HG03575 (cell line): ENCODE data around the gene GNA12.

ENCODE experiments used
- ATAC-seq: cut with Tn5 transposase; IDR thresholded peaks from one replicate; pipeline ENCODE4 v1.9.1; 2021; ENCODE audit not compliant: unreplicated experiment, insufficient number of reproducible peaks, low FRiP score; ENCODE audit errors: extremely low read depth

Gene GNA12, protein sequence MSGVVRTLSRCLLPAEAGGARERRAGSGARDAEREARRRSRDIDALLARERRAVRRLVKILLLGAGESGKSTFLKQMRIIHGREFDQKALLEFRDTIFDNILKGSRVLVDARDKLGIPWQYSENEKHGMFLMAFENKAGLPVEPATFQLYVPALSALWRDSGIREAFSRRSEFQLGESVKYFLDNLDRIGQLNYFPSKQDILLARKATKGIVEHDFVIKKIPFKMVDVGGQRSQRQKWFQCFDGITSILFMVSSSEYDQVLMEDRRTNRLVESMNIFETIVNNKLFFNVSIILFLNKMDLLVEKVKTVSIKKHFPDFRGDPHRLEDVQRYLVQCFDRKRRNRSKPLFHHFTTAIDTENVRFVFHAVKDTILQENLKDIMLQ

DNA sequence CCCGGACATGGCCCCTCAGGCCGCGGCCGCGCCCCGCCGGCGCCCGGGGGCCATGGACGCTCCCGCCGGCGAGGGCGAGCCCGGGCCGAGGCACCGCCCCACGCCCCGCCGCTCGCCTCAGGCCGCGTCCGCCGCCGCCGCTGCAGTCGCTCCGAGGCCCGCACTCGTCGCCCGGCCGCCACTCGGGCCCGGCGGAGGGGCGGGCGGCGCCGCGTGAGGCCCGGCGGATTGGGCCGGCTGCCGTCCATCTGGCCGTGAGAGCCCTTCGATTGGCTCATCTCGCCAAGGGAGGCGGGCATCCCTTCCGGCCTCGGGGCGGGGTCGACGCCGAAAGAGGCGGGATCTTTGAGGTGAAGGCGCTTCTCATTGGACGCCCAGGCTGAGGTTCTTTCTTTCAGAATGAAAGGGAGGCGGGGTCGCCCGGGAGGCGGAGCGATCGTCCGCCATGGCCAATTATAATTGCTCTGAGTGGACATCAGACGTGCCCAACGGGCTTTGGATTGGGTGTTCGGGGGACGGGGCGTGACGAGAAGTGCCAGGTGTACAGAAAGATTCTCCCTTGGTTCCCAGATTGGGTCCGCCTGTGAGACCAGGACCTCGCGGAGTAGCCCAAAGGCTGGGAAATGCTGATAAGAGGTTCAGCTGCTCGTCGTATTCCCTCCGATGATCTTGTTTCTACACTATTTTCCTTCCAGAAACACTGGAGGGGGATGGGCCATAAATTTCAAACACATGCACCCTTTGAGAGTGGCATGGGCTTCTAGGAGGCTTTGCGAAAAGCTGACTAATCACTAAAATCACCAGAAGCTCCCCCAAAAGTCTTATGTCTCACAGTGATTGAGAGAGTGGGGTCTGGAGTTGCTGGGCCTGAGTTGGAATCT is at the start of gene GNA12:
Gene GNA12 (minus strand): TSS at position 156 of the 881 bp plus-strand sequence. CDS start 147 bp downstream, at position 9.
- peak; percentile 79 for ATAC-seq

GRCh38 chr7:2893411-2893861 is 49.3 kb upstream of the GNA12 start:
- no peak for ATAC-seq

DNA sequence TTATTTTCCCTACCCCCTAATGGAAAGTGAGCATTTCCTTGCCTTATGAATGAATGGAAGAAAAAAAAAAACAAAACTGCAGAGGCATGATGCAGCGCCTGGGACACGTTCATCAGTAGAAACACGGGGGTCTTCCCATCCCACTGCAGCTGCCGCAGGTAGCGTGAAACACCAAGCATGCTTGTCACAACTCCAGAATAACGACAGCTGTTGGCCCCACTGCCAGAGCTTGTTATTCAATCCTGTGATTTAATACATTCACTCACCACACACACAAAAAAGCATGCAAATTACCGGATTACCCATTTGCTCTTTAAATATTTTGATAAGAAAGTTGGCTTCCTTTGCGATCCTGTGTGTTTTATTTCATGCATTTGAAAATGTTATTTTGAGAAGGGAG is 48.4 kb upstream of the GNA12 start:
- no peak for ATAC-seq

DNA sequence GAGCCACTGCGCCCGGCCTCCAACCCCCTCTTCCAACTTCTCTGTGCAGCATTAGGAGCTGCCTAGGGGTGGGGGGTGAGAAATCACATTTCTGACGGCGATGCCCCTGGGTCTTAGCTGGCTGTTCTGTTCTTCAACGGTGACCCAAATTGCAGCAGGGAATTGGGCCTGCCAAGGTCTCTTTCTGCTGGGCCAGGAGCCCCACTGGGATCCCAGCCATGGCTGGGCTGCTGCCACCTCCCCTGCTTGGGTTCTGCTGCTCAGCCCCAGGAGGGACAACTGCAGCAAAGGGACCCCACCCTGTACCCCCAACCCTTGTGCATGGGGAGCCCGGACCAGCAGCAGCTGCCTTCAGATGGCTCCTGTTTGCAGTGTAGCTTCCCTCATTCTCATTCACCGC is 43.7 kb upstream of the GNA12 start:
- no peak for ATAC-seq

- no peak for ATAC-seq
Observed at GRCh38 chr7:2886900-2887299, 42.8 kb upstream of the GNA12 start.

DNA sequence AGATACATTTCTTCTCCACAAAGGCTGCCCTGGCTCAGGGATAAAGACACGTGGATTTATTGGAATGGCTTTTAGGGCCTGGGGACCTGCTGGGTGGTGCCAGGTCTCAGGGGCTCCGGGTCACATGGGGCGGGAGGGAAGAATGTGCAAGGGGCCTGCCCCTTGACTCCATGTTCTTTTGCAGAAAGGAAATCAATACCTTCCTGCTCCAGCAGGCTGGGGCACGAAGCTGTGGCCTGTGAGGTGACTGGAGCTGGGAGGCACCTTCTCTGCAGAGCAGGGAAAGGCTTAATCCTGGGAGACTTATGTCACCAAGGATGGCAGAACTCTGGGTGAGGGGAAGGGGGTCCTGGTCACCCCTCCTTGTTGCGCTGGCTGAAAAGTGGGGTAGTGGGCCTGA is 42.3 kb upstream of the GNA12 start:
- no peak for ATAC-seq

GRCh38 chr7:2884161-2884560 is 40.1 kb upstream of the GNA12 start:
- ATAC-seq, result no peak

DNA sequence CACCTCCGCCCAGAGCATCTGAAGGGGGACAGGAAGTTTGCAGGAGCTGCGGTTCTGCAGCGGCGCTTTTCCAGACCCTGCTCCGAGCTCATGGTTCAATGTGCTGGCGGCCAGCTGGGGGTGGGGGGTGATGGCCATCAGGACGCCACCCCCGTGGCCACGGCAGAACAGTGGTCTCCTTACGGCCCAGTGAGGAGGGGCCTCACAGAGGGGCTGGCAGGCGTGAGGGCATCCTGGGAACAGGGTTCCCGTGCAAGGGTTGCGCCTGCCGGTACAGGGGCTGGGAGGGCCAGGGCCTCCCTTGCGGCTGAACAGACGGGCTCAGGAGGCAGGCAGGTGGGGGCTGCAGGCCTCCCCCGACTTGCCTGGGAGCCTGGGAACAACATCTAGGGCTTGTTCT is 39.0 kb upstream of the GNA12 start:
- ATAC-seq, result no peak

- no peak for ATAC-seq
Observed at GRCh38 chr7:2882111-2882510, 38.0 kb upstream of the GNA12 start.

GRCh38 chr7:2880874-2881533 is 36.9 kb upstream of the GNA12 start:
- ATAC-seq, result no peak

DNA sequence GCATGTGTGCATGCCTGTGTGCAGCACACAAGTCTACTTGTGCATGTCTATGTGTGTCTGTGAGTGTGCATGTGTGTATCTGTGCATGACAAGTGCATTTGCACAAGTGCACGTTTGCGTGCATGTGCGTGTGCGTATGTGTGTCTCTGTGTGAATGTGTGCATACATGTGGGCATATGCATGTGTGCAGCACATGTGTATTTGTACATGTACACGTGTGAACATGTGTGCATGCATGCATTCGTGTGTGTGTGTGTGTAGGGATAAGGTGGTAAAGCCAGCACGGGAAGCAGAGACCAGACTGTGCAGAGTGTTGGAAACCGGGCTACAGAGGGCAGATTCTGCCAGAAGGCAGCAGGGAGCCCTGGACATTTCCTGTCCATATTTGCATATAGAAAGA is 35.9 kb upstream of the GNA12 start:
- ATAC-seq, result no peak

DNA sequence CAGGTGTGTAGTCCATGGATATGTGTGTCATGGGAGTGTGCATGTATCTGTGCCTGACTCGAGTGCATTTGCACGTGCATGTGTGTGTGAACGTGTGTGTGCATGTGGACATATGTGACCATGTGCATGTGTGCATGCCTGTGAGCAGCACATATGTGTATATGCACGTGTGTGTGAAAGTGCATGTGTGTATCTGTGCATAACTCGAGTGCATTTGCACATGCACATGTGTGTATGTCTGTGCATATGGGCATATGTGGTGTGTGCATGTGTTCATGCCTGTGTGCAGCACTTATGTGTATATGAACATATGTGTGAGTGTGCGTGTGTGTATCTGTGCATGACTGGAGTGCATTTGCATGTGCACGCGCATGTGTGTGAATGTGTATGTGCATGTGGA is 35.2 kb upstream of the GNA12 start:
- ATAC-seq, result no peak

DNA sequence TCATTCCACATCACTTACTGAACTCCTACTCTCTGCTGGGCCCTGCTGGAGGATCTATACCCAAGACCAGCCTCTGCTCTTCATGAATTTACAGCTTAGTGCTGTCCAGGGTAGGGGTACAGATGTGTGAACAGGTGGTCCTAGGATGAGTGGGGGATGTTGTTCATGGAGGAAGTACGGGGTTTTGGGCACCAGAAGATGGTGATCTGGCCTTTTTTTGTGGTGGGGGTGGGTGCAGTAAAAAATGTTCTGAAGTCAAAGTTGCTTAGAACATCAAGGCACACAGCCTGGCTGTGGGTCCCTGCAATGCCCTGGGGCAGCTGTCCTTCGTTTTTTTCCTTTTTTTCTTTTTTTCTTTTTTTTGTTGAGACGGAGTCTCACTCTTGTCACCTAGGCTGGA is 34.2 kb upstream of the GNA12 start:
- no peak for ATAC-seq

- no peak for ATAC-seq
Observed at GRCh38 chr7:2876031-2876731, 32.1 kb upstream of the GNA12 start.

GRCh38 chr7:2873686-2874551 is 29.8 kb upstream of the GNA12 start:
- ATAC-seq, result no peak

GRCh38 chr7:2873146-2873545 is 29.0 kb upstream of the GNA12 start:
- ATAC-seq, result no peak

GRCh38 chr7:2872296-2872874 is 28.3 kb upstream of the GNA12 start:
- no peak for ATAC-seq

DNA sequence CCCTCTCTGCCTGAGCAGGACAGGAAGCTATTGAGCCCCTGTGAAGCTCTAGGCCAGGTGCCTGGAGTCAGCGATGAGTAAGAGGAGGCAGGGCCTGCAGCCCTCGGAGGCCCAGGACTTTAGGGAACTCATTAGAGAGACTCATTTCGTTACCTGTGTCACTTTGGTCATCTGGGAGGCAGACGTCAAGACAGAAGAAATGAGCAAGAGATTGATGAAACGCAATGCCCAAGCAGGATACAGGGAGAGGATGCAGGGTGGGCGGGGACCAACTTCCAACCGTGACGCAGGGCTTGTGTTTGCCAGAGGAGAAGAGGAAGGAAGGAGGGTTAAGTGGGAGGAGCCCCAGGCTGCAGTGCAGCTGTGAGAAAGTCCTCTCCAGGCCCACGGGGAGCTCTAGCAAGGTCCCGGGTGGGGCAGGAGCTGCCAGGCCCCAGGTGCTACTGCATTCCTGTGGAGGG is 26.4 kb upstream of the GNA12 start:
- no peak for ATAC-seq
